Sigmoid colon (tissue), 7 donors: Measurements from ENCODE around the gene PARD3. TPM values are rescaled to one million over a fixed set of nuclear protein-coding genes. Genes with fewer than 3 reads are reported as not detected.
"Not testable (repeated sequence)": the region's sequence is repeated elsewhere in the genome, so short reads cannot be mapped to it uniquely, and the experiment has no call there.

Experiments used
- DNase-seq: peaks from one replicate; pipeline ENCODE4 v3.0.0-alpha.2; 2019
- H3K27ac ChIP-seq, 4 donors: fragments of 200-600 bp; sonication (generic); one replicate each; pipeline ENCODE4 v1.5.1; 2016 to 2019; ENCODE audit warnings: mild to moderate bottlenecking in 1 of 4
- H3K27me3 ChIP-seq, 3 donors: fragments of 200-600 bp; sonication (generic); one replicate each; pipeline ENCODE4 v1.5.1; 2019; ENCODE audit warnings: mild to moderate bottlenecking in 1 of 3
- H3K36me3 ChIP-seq, 4 donors: fragments of 200-600 bp; sonication (generic); one replicate each; pipeline ENCODE4 v1.5.1; 2016 to 2019
- H3K4me1 ChIP-seq, 4 donors: fragments of 200-600 bp; sonication (generic); one replicate each; pipeline ENCODE4 v1.5.1; 2017 to 2019
- H3K4me3 ChIP-seq, 4 donors: fragments of 200-600 bp; sonication (generic); one replicate each; pipeline ENCODE4 v1.5.1; 2017 to 2019; ENCODE audit warnings: mild to moderate bottlenecking in 2 of 4, moderate library complexity in 1 of 4
- H3K9me3 ChIP-seq, 4 donors: fragments of 200-600 bp in 3 of 4; sonication (generic) in 3 of 4; one replicate each; pipeline versions ENCODE4 v1.5.1 to v1.6.1; 2013 to 2019
- CTCF ChIP-seq, 4 experiments: fragments of 450-650 bp in 3 of 4; fragments of 200-600 bp in 1 of 4; IDR thresholded peaks; one replicate each; pipeline ENCODE4 v1.5.1; 2016 to 2019; ENCODE audit warnings: antibody characterized with exemption in 4 of 4, mild to moderate bottlenecking in 3 of 4, moderate library complexity in 2 of 4
- EP300 ChIP-seq, 4 donors: sonication (generic); formaldehyde crosslinking; IDR thresholded peaks; one replicate each; pipeline ENCODE4 v1.6.1; 2017; ENCODE audit warnings: antibody characterized with exemption in 4 of 4
- POLR2A ChIP-seq, 2 donors: fragments of 450-650 bp; IDR thresholded peaks; one replicate each; pipeline ENCODE4 v1.6.1; 2016; ENCODE audit warnings: antibody characterized with exemption in 2 of 2, mild to moderate bottlenecking in 2 of 2, moderate library complexity in 2 of 2
- POLR2AphosphoS5 ChIP-seq, 4 donors: sonication (generic); formaldehyde crosslinking; IDR thresholded peaks; one replicate each; pipeline ENCODE4 v1.6.1; 2017; ENCODE audit warnings: antibody characterized with exemption in 4 of 4
- WGBS, 2 donors: extraction: QIAGEN DNeasy Blood & Tissue Kit; methylation state at CpG; one replicate each; pipeline ENCODE4 v1.1.7; 2013; 5-methylcytosine and 5-hydroxymethylcytosine counted together
- intact Hi-C: fragments of 100-400 bp; cut with DNase I; formaldehyde crosslinking; loops from one replicate; pipeline ENCODE4 v1.15.1; 2023
- polyA plus RNA-seq, 3 donors: library from polyadenylated mRNA; stranded (reverse); fragments of 200-250 nt; gene quantifications; one replicate each; pipeline ENCODE4 v1.2.3, GENCODE V29; 2013
- total RNA-seq, 4 donors: library from RNA; depleted of rRNA; stranded (reverse); fragments of >200 nt; gene quantifications; one replicate each; pipeline ENCODE4 v1.1.0, GENCODE V29; 2016
- donor health status: healthy with polysubstance abuse.
- donor health status: Bipolar disorder and iron deficiency.
- donor health status: healthy.

Gene PARD3
- total and polyA plus RNA-seq, 7 donors: 17.5 to 96.4 (median 75.9) TPM

GRCh38 chr10:34446049-34446448, 369.0 kb downstream of the PARD3 start:
- no peak overlapping the region for H3K4me3 ChIP-seq
- H3K4me1 ChIP-seq: peaks cover 0 to 4% (median 0%) of the 10 kb centered on the region in 4 donors
- H3K27ac ChIP-seq: no peak overlapping the region
- DNase-seq: no peak
- 50 to 86% methylated on average over 3 of the region's 3 CpGs for WGBS, 2 donors
- no peaks in the 10 kb centered on the region for H3K9me3 ChIP-seq
- TF ChIP-seq EP300 (IDR thresholded peaks at IDR 0.05) (no peak), POLR2A (IDR thresholded peaks at IDR 0.05) (no peak), CTCF (IDR thresholded peaks at IDR 0.05) (no peak), POLR2AphosphoS5 (IDR thresholded peaks at IDR 0.05) (no peak)
- H3K36me3 ChIP-seq: no peaks in the 10 kb centered on the region
- no peaks in the 10 kb centered on the region for H3K27me3 ChIP-seq
- intact Hi-C loops: no loop called here

- Histone ChIP-seq H3K4me3 (no peak overlapping the region), H3K9me3 (no peaks in the 10 kb centered on the region), H3K27ac (no peak overlapping the region), H3K4me1 (peaks cover 0 to under 1% (median 0%) of the 10 kb centered on the region in 4 donors), H3K27me3 (no peaks in the 10 kb centered on the region), H3K36me3 (no peaks in the 10 kb centered on the region)
- TF ChIP-seq EP300 (IDR thresholded peaks at IDR 0.05) (no peak), POLR2A (IDR thresholded peaks at IDR 0.05) (no peak), CTCF (IDR thresholded peaks at IDR 0.05) (no peak), POLR2AphosphoS5 (IDR thresholded peaks at IDR 0.05) (no peak)
- intact Hi-C loops: no loop called here
- WGBS, 2 donors: 83 to 85% methylated on average over 4 of the region's 4 CpGs
- DNase-seq: no peak
Measured at GRCh38 chr10:34444223-34445183, 370.6 kb downstream of the PARD3 start.

- H3K36me3 ChIP-seq, DNase-seq, H3K27ac ChIP-seq, H3K27me3 ChIP-seq, H3K4me3 ChIP-seq, H3K9me3 ChIP-seq, intact Hi-C loops, H3K4me1 ChIP-seq: not testable (repeated sequence)
- 74 to 75% methylated on average over 4 of the region's 4 CpGs for WGBS, 2 donors
Measured at GRCh38 chr10:34439386-34439785, 375.7 kb downstream of the PARD3 start.

GRCh38 chr10:34438741-34439140, 376.4 kb downstream of the PARD3 start:
- Histone ChIP-seq H3K9me3 (no peaks in the 10 kb centered on the region), H3K27me3 (no peaks in the 10 kb centered on the region), H3K36me3 (no peaks in the 10 kb centered on the region), H3K4me1 (peaks cover 0 to 14% (median 2%) of the 10 kb centered on the region in 4 donors), H3K4me3 (no peak overlapping the region), H3K27ac (no peak overlapping the region)
- intact Hi-C loops: no loop called here
- WGBS, 2 donors: 87 to 88% methylated on average over 4 of the region's 4 CpGs
- no peak for DNase-seq
- TF ChIP-seq EP300 (IDR thresholded peaks at IDR 0.05): no peak
- no peak for TF ChIP-seq POLR2A (IDR thresholded peaks at IDR 0.05)
- no peak for TF ChIP-seq POLR2AphosphoS5 (IDR thresholded peaks at IDR 0.05)
- TF ChIP-seq CTCF (IDR thresholded peaks at IDR 0.05): no peak

GRCh38 chr10:34437906-34438305, 377.2 kb downstream of the PARD3 start:
- TF ChIP-seq CTCF (IDR thresholded peaks at IDR 0.05) (no peak), EP300 (IDR thresholded peaks at IDR 0.05) (no peak), POLR2A (IDR thresholded peaks at IDR 0.05) (no peak), POLR2AphosphoS5 (IDR thresholded peaks at IDR 0.05) (no peak)
- Histone ChIP-seq H3K9me3 (no peaks in the 10 kb centered on the region), H3K27ac (no peak overlapping the region), H3K4me1 (peaks cover 0 to 22% (median 5%) of the 10 kb centered on the region in 4 donors), H3K36me3 (no peaks in the 10 kb centered on the region), H3K27me3 (no peaks in the 10 kb centered on the region), H3K4me3 (no peak overlapping the region)
- WGBS, 2 donors: 77 to 85% methylated on average over 5 of the region's 5 CpGs
- intact Hi-C loops: no loop called here
- DNase-seq: no peak
